Measurements from ENCODE around the gene ACSF2. TPM values are rescaled to one million over a fixed set of nuclear protein-coding genes. Genes with fewer than 3 reads are reported as not detected.

ACSF2 gene
- total and polyA plus RNA-seq, 2 of the 13 experiments (the other 11 are each of a cell fraction or from before 2014, with no cell fraction given) = 87.3 to 109 TPM

GRCh38 chr17:50499270-50499669, 73.3 kb downstream of the ACSF2 start (continued):
- no peak for TF ChIP-seq BCLAF1 (IDR thresholded peaks at IDR 0.05)
- TF ChIP-seq REXO4 (CRISPR knock-in tag; IDR thresholded peaks at IDR 0.05; ENCODE audit: borderline replicate concordance) = no peak
- TF ChIP-seq ZNF569 (CRISPR knock-in tag; IDR thresholded peaks at IDR 0.05; ENCODE audit: borderline replicate concordance) = no peak
- TF ChIP-seq HOXA3 (CRISPR knock-in tag; IDR thresholded peaks at IDR 0.05) = no peak
- TF ChIP-seq NKX3-1 (CRISPR knock-in tag; IDR thresholded peaks at IDR 0.05) = no peak
- TF ChIP-seq PAXIP1 (CRISPR knock-in tag; conservative IDR thresholded peaks at IDR 0.05) = no peak

- no peak for ATAC-seq
- H2AFZ ChIP-seq (ENCODE audit: low read length) = no peak overlapping the region
- TF ChIP-seq KMT2B (CRISPR knock-in tag; IDR thresholded peaks at IDR 0.05) = no peak
- TF ChIP-seq KDM5A (IDR thresholded peaks at IDR 0.05; ENCODE audit: borderline replicate concordance, low read length) = no peak
- TF ChIP-seq ZNF468 (CRISPR knock-in tag; IDR thresholded peaks at IDR 0.05) = no peak
- TF ChIP-seq SRSF4 (IDR thresholded peaks at IDR 0.05; ENCODE audit: low read depth, low read length, poor library complexity, severe bottlenecking) = no peak
Observed at GRCh38 chr17:50499721-50500120, 73.7 kb downstream of the ACSF2 start.

More at GRCh38 chr17:50499721-50500120, 73.7 kb downstream of the ACSF2 start:
- ChIA-PET CTCF (ENCODE audit: low intra/inter-chr PET ratio, low total read pairs) (no interaction called here), POLR2A (no interaction called here)
- in situ Hi-C loops (cut with HindIII; ENCODE audit: extremely low pct_ligation_motif_present, low pct_unique_long_range_greater_than_20kb) (no loop called here), intact Hi-C loops (cut with micrococcal nuclease; ENCODE audit: unreplicated experiment) (no loop called here)
- Histone ChIP-seq H3K36me3 (replicated peaks in 1 of 2; ENCODE audit: control insufficient read depth in 1 of 2, insufficient read depth in 2 of 2, low read length in 2 of 2) (no peaks in the 10 kb centered on the region), H3K27ac (ENCODE audit: extremely low read length, insufficient read depth, low read length) (no peak overlapping the region), H3K27me3 (ENCODE audit: control insufficient read depth in 1 of 2, insufficient read depth in 2 of 2, low read length in 2 of 2) (no peaks in the 10 kb centered on the region; a peak in 4 of 5 replicates), H4K20me1 (ENCODE audit: insufficient read depth, low read length) (no peaks in the 10 kb centered on the region), H3K9me3 (ENCODE audit: low read length) (no peaks in the 10 kb centered on the region), H3K9ac (ENCODE audit: insufficient read depth, low read depth, low read length) (no peak overlapping the region), H3K4me2 (ENCODE audit: low read depth, low read length) (no peak overlapping the region), H3K79me2 (ENCODE audit: insufficient read depth, low read length) (no peaks in the 10 kb centered on the region), H3K4me3 (replicated peaks in 1 of 3; ENCODE audit: insufficient read depth in 1 of 3, low read depth in 2 of 3, low read length in 3 of 3) (no peak overlapping the region), H3K4me1 (ENCODE audit: insufficient read depth, low read length) (peaks cover 28% of the 10 kb centered on the region)
- FAIRE-seq = no peak
- WGBS (ENCODE audit: low lambda C conversion rate) = 90% methylated on average over 2 of the region's 2 CpGs
- BruUV-seq (replicated peaks) = no TSS peak
- DNase-seq (ENCODE audit: low spot score) = no peak

Data from HepG2 (cell line).